ENCODE data around the gene C2orf68.

DNA sequence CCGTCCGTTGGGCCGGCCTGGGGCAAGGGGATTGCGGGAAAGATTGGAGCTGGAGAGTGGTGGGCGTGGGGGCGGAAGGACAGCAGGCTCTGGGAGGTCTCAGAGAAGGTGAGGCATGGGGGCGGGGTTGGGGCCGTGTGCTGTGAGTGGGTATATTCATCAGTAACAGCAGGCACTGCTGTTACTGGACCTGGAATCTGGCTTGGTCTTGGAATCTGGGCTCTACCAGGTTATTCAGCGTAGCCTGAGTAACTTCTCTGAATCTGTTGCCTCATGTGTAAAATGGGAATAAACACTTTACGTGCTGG, 15.9 kb downstream of the C2orf68 start:
- TF ChIP-seq, protein P1, sequence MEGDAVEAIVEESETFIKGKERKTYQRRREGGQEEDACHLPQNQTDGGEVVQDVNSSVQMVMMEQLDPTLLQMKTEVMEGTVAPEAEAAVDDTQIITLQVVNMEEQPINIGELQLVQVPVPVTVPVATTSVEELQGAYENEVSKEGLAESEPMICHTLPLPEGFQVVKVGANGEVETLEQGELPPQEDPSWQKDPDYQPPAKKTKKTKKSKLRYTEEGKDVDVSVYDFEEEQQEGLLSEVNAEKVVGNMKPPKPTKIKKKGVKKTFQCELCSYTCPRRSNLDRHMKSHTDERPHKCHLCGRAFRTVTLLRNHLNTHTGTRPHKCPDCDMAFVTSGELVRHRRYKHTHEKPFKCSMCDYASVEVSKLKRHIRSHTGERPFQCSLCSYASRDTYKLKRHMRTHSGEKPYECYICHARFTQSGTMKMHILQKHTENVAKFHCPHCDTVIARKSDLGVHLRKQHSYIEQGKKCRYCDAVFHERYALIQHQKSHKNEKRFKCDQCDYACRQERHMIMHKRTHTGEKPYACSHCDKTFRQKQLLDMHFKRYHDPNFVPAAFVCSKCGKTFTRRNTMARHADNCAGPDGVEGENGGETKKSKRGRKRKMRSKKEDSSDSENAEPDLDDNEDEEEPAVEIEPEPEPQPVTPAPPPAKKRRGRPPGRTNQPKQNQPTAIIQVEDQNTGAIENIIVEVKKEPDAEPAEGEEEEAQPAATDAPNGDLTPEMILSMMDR (IDR thresholded peaks at IDR 0.05 in 8 of 11, conservative IDR thresholded peaks at IDR 0.05 in 3 of 11), result no peak
- no peak for TF ChIP-seq POLR2A (IDR thresholded peaks at IDR 0.05)
